HG02571 (cell line): ENCODE measurements around the gene TSPAN2.
A peak's percentile ranks its signal among the peaks of the same experiment; 100 is the strongest.

Experiments used
- ATAC-seq: cut with Tn5 transposase; IDR thresholded peaks from one replicate; pipeline ENCODE4 v1.9.1; 2021; ENCODE audit warnings: mild to moderate bottlenecking, moderate library complexity; ENCODE audit not compliant: unreplicated experiment

Gene TSPAN2

GRCh38 chr1:115076384-115076915, 12.9 kb downstream of the TSPAN2 start:
- no peak for ATAC-seq

DNA sequence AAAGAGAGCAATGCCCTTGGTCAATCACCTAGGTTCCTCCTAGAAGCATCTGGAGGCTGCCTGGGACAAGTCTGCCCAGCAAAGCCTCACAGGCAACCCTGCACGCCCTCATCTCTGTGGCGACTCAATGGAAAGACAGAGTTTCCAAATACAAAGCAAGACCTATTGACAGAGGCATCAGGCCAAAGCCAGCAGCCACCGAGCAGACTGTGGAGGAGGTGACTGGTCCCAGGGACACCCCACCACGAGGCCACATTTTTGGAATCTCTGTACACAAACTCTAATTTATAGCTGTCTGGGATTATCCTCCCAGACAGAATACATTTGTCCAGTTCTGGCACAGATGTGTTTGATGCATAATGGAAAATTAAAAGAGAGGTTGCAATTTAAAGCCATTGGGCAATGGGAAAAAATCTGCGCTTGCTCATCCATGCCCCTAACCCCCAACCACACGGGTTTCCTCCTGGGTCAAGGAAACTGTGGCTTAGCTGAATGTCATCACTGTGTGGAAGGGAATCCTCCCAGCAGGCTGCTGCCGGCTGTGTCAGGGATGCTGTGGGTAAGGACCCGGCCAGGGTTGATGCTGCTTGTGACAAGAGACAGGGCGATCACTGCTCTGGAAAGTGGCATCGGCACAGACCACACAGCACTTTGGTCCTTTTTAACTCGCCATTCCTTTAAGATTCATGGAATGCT, 14.3 kb downstream of the TSPAN2 start:
- ATAC-seq: no peak

DNA sequence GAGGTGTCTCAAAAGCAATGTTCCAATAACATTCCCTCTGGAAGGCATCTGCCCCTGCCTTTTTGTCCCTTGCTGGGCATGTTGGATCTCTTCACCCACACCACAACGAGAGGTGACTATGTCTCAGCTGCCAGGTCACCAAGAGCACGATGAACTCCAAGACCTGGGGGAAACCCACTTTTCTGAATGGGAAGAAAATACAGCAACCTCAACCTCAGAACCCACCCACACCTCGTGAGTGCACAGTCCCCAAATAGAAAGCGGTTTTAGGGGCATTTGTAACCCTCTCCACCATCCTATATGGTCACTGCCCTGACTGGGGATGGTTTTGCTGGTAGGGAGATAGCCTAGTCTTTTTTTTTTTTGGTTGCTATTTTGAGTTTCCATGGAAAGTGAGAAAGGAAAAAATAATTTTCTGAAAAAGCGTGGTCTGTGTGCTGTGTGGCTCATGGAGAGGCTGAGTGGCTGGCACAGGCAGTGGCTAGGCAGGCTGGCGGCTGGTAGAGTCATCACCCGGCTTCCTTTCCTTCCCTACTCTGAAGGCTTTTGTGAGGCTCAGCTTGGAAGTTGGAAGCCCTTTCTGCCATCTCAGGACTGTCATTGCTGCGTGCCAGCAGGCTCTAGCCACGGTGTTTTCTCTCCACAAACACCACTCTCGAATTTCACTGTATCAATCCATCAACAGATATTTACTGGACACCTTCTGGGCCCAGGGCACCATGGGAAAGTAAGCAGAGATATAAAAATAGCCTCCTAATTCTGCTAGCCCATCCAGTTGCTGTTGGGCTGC, 15.8 kb downstream of the TSPAN2 start:
- no peak for ATAC-seq

DNA sequence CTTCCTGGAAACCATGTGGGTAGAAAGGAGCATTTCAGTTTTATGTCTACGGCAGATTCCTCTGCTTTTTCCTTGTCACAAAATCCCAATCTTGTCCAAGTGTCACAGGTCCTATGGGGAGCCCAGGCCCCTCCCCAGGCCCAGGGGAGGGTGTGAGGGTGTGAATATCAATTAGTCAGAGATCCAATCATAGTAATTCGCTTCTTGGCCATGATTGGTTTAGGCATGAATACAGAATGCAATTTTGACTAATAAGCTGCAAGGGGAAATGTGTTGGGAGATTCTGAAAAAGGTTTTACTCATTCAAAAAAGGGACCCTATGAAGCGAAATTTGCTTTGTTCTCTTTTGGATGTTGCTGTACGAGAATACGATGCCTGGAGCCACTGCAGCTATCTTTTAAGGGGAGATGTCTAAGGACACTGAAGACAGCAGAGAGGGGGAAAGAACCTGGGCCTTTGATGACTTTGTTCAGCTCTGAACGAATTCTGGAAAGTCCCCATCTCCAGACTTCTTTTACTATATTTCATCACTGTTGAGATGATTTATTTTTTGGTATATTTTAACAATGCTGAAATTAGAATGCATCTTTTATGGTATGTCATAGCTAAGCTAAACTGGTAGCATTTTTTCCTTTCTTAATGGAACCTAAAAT, 18.2 kb downstream of the TSPAN2 start:
- ATAC-seq: no peak

GRCh38 chr1:115069659-115070308, 19.5 kb downstream of the TSPAN2 start:
- ATAC-seq: no peak

DNA sequence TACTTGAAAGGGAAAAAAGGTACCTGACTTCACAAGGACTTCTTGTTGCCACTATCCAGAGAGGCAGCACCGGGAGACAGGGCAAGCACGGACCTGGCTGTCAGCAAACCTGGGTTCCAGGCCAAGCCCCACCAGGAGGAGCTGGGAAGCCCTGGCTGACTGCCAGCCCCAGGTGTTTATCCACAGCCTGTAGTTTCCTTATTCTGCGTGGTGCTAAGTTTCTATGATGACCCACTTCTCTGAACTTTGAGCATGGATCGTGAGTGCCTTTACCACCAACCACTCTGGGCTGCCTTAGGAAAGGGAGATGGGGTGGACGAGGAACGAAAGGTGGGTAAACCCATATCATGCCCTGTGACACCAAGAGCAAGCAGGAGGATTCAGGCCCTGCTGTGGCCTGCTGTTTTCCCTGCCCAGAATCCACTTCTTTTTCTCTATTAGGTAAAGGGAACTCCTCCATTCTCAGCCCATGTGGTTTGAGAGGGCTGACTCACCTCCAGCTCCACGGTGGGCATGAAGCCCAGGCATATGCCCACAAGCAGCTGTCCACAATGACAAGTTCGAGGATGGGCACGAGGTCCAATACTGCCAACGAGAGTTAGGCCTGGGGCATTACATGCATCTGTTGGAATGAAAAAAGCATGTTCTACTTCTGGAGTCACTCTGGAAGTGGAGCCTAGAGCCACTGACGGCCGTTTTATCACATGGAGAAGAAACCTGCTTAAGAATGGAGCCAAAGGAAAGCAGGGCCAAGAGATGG, 20.3 kb downstream of the TSPAN2 start:
- no peak for ATAC-seq

DNA sequence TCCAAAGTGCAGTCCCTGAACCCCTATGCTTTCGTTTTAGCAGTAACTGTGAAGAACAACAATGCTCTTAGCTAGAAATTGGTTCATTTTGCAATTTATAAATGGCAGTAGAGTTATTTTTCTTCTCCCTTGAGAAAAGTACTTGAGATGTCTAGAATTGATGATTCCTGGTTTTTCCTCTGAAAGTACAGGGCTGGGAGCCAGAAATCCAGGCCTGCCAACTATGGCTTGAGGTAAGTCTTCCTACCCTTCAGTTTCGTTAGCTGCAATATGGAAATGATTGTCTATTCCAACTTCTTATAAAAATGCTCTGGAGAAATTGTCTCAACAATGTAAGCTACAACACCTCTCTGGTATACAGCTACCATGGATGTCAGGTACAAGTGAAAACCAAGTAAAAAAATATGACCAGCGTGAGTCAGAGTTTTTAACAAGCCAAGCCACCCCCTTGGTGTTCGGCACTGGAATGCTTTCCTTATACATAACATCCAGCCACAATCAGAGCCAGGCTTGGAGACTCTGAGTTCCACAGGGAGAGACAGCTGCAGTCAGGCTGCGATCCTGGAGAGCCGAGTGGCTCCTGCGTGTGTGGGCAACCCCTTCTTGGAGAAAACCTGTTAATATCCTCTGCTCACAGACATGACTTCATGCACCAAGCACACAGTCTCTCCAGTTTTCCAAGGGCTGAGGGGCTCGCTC, 22.0 kb downstream of the TSPAN2 start:
- ATAC-seq: no peak

DNA sequence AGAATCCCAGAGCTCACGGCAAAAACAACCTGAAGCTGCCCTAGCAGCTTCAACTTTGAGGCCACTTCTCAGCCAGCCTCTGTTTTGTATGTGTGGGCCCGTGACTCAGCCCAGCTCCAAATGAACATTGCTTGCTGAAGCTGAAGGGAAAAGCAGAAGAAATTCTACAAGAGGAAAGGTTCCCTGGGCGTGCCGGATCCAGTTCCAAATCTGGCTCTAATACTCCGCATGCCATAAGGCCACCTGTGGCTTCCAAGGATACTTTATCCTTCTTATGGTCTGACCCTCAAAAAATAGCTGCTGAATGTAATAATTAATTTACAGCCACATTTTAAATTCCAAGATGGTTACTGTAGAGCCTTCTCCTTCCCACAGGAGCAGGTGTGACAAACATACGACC, 24.3 kb downstream of the TSPAN2 start:
- no peak for ATAC-seq

DNA sequence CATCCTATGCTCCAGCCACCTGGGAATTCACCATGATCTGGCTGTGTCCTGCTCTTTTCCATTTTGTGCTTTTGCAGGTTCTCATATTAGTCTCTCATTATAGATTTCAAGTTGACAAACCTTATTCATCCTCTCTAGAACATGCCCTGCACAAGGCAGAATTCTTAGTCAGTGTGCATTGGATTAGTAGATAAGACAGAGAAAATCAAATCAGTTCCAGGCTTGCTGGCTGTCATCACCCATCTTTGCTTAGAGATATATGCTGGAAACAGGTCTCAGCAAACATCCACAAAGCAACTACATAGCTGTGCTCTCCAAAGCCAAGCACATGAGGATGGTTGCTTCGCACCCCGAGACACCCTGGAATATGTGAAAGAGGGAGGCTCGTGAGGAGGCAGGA, 24.8 kb downstream of the TSPAN2 start:
- ATAC-seq: no peak

DNA sequence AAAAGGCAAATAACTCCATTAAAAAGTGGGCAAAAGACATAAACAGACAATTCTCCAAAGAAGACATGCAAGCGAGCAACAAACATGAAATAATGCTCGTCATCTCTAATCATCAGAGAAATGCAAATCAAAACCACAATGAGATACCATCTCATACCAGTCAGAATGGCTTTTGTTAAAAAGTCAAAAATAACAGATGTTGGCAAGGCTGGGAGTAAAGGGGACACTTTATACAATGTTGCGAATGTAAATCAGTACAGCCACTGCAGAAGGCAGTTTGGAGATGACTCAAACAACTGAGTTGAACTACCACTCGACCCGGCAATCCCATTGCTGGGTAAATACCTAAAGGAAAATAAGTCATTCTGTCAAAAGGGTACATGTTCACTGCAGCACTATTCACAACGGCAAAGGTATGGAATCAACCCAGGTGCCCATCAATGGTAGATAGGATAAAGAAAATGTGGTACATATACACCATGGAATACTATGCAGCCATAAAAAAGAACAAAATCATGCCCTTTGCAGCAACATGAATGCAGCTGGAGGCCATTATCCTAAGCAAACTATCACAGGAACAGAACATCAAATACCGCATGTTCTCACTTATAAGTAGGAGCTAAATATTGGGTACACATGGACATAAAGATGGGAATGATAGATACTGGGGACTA, 25.9 kb downstream of the TSPAN2 start:
- no peak for ATAC-seq

DNA sequence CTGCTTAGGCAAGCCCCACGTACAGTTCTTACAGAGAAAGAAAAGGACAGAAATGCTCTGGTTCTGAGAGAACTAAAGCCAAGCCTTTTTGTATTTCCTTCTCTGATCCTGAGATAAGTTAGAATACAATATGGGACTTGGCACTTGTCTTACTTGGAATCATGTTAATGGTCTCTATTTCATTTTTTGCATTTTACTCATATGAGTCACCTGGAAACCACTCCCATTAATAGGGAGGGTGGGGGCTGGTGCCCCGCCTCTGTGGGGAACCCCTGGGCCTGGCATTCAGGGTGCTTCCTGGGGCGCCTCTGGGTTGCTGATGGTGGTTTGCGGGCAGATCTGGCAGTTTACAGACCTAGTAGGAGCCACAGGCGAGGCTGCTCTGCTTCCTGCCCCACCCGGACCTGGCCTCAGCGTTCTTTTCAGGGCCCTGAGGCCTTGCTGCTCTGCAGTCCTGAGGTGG, 26.7 kb downstream of the TSPAN2 start:
- ATAC-seq: no peak

DNA sequence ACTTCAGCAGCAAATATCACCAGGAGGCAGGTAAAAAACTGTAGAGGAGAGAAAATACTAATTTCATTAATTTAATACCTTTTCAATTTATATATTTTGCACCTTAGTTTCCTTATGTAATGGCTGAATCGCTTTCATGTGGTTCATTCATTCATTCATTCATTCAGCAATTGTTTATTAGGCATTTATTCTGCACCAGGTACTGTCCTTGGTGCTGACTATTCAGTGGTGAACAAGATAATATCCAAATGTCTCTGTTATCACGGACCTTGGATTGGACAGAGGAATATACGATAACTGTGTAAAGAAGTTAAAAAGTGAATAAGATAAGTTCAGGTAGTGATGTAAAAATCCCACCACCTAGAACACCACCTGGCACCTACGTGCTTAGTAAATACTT, 28.8 kb downstream of the TSPAN2 start:
- ATAC-seq: no peak

GRCh38 chr1:115059316-115059715, 30.0 kb downstream of the TSPAN2 start:
- ATAC-seq: no peak

DNA sequence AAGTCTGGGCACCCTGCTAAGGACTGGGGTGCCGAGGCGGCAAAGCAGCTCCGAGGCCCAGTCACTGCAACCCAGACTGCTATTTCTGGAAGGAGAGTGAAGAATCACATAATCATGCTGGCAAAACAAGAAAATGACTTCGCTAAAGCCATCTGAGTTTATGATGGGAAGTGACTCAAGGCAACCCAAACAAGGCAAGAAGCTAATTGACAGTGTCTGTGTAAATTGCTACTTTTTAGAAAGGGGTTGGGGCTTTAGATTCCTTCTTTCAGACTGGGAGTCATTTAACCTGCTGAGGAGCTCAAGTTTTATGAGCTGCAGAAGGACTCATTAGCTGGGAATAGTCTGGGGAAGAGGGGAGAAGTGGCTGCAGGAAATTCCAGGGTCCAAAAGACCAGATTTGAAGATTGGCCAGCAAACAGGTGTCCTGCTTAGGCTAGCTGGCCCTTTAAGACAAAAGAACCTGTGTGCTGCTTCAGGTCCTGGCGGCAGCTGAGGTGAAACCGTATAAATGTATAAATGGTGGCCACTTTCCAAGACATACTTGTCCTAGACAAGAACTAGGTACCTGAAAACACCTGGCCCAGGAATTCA, 31.5 kb downstream of the TSPAN2 start:
- no peak for ATAC-seq

- ATAC-seq: no peak
Observed at GRCh38 chr1:115056395-115056798, 32.9 kb downstream of the TSPAN2 start.

DNA sequence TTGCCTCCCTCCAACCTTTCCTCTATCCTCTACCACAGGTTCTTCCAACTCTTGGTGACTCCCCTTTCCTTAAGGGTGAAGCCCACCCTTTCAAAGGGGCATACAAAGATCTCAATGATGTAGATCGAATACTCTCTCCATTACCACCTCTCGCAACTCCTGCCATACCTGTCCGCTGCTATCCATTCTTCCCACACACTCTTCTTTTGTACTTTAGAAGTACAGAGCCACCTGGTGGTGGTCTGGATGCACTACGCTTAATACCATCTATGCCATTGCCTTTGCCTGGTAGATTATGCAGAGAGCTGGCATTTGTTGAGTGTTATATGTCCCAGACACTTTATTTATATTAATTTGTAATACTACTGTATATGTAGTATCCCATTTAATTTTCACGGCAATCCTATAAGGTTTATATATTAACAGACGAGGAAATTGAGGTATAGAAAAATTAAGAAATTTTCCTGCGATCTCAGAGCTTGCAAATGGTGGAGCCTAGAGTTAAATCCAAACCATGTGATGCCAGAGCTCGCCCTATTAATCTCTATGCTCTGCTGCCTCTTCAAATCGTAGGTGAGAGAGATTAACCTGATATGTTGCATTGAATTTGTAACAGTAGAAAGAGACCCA, 36.7 kb downstream of the TSPAN2 start:
- ATAC-seq: peak; percentile 80

- ATAC-seq: no peak
Observed at GRCh38 chr1:115051850-115052249, 37.5 kb downstream of the TSPAN2 start.

DNA sequence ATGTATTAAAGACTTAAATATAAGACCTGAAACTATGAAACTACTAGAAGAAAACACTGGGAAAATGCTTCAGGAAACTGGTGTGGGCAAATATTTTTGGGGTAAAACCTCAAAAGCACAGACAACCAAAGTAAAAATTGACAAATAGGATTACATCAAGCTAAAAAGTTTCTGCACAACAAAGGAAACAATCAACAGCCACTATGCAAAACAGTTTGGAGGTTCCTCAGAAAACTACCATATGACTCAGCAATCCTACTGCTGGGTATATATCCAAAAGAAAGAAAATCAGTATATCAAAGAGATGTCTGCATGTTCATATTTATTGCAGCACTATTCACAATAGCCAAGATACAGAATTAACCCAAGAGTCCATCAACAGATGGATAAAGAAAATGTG, 42.6 kb downstream of the TSPAN2 start:
- no peak for ATAC-seq
